ENCODE results near the gene AIFM3. TPM values are rescaled to one million over a fixed set of nuclear protein-coding genes. Genes with fewer than 3 reads are reported as not detected.
A peak's percentile ranks its signal among the peaks of the same experiment; 100 is the strongest.

The AIFM3 gene
- total and polyA plus RNA-seq, 2 of the 4 experiments (the other 2 are of a cell fraction) = 0.09 to 0.18 TPM

GRCh38 chr22:20964090-20964798, 2.8 kb upstream of the AIFM3 start:
- Histone ChIP-seq H2BK15ac (ENCODE audit: low read depth, low read length) (no peak overlapping the region), H3K4me3 (ENCODE audit: insufficient read depth, low read depth, low read length) (no peak overlapping the region), H2BK20ac (ENCODE audit: low read depth, low read length) (no peak overlapping the region), H3K4ac (ENCODE audit: low read depth, low read length) (no peak overlapping the region), H2AK9ac (replicated peaks; ENCODE audit: low read depth, low read length, poor library complexity) (no peak overlapping the region), H4K91ac (ENCODE audit: insufficient read depth, low read depth, low read length) (no peak overlapping the region), H3K27ac (ENCODE audit: insufficient read depth, low read length) (no peak overlapping the region), H3K36me3 (ENCODE audit: control insufficient read depth, insufficient read depth, low read length) (no peaks in the 10 kb centered on the region), H3K18ac (ENCODE audit: low read depth, low read length) (no peak overlapping the region), H3K4me2 (ENCODE audit: low read depth, low read length) (peak overlapping the region; percentile 59), H3K56ac (ENCODE audit: extremely low read depth, insufficient read depth, low read length) (no peak overlapping the region), H2BK5ac (ENCODE audit: low read depth, low read length, poor library complexity, severe bottlenecking) (no peak overlapping the region), H3K9ac (ENCODE audit: low read depth, low read length) (no peak overlapping the region), H3K14ac (replicated peaks; ENCODE audit: low read depth, low read length) (no peak overlapping the region), H3K27me3 (ENCODE audit: control insufficient read depth, insufficient read depth, low read length) (peaks cover 41% of the 10 kb centered on the region), H3K23ac (ENCODE audit: low read depth, low read length) (no peak overlapping the region), H4K8ac (ENCODE audit: low read depth in 2 of 2, low read length in 2 of 2) (no peak overlapping the region), H2AFZ (replicated peaks; ENCODE audit: low read length, poor library complexity) (no peak overlapping the region), H2AK5ac (ENCODE audit: low read depth, low read length) (no peak overlapping the region), H3K9me1 (ENCODE audit: insufficient read depth, low read length) (no peaks in the 10 kb centered on the region), H3K9me3 (ENCODE audit: control insufficient read depth, insufficient read depth, low read length) (no peaks in the 10 kb centered on the region), H3K79me1 (ENCODE audit: low read depth in 1 of 2, low read length in 2 of 2) (no peaks in the 10 kb centered on the region), H4K5ac (ENCODE audit: low read depth, low read length) (no peak overlapping the region), H3K4me1 (ENCODE audit: control insufficient read depth, insufficient read depth, low read length) (no peaks in the 10 kb centered on the region), H2BK120ac (ENCODE audit: low read depth, low read length) (no peak overlapping the region), H4K20me1 (ENCODE audit: insufficient read depth, low read length) (no peaks in the 10 kb centered on the region; the same call in 1 of the 2 replicates)
- WGBS, 2 experiments (ENCODE audit: extremely low coverage in 2 of 2, insufficient read length in 1 of 2) = 100% methylated on average over 1 of the region's 6 CpGs; no CpG with 5 or more reads in 1 of the 2 experiments
- dilution Hi-C loops (cut with HindIII; ENCODE audit: low sequenced_read_pairs, unreplicated experiment) = no loop called here
- TF ChIP-seq ELK1 (IDR thresholded peaks at IDR 0.05; ENCODE audit: borderline replicate concordance, low read depth, low read length) (no peak), USF2 (IDR thresholded peaks at IDR 0.05; ENCODE audit: low read depth, low read length) (no peak), CEBPB (IDR thresholded peaks at IDR 0.05; ENCODE audit: low read depth, low read length) (no peak), SMC3 (IDR thresholded peaks at IDR 0.05; ENCODE audit: low read depth, low read length) (no peak), RAD21 (IDR thresholded peaks at IDR 0.05; ENCODE audit: low read length) (no peak), MAZ (IDR thresholded peaks at IDR 0.05; ENCODE audit: borderline replicate concordance, low read depth, low read length) (no peak), RCOR1 (IDR thresholded peaks at IDR 0.05; ENCODE audit: insufficient replicate concordance, low read length) (no peak), FOS (IDR thresholded peaks at IDR 0.05; ENCODE audit: low read depth, low read length) (no peak), RFX5 (IDR thresholded peaks at IDR 0.05; ENCODE audit: low read depth, low read length) (no peak)
- ChIA-PET CTCF (no interaction called here), POLR2A (ENCODE audit: unreplicated experiment) (no interaction called here)
- in situ Hi-C loops (cut with MboI; ENCODE audit: low sequenced_read_pairs) = no loop called here
- no peak; the same call in 1 of the 2 replicates for ATAC-seq (ENCODE audit: low read depth)
- BruUV-seq (replicated peaks) = no TSS peak
- intact Hi-C loops (cut with micrococcal nuclease) = no loop called here
- no peak for DNase-seq

All from IMR-90 (cell line).